Kidney epithelial cell (primary cell): ENCODE measurements around the gene PHF12. TPM values are rescaled to one million over a fixed set of nuclear protein-coding genes. Genes with fewer than 3 reads are reported as not detected.

Source experiments
- DNase-seq: peaks from one replicate; pipeline ENCODE4 v3.0.0-alpha.2; 2010; ENCODE audit warnings: low read depth
- H3K27me3 ChIP-seq: 2 replicates; pipeline ENCODE4 v1.6.0; 2011; ENCODE audit warnings: low read length; ENCODE audit not compliant: control insufficient read depth, insufficient read depth
- H3K36me3 ChIP-seq: 2 replicates; pipeline ENCODE4 v1.5.1; 2011; ENCODE audit warnings: low read length; ENCODE audit not compliant: control insufficient read depth, insufficient read depth
- H3K4me3 ChIP-seq: 2 replicates; pipeline ENCODE4 v1.5.1; 2011; ENCODE audit warnings: low read depth, mild to moderate bottlenecking, control low read depth, low read length
- total RNA-seq: library from RNA; depleted of rRNA; stranded (reverse); fragments of >200 nt; gene quantifications from 2 replicates; pipeline ENCODE4 v1.2.3, GENCODE V29; 2015
- TF ChIP-seq, protein P1 (sequence below): IDR thresholded peaks from 2 replicates; pipeline ENCODE4 v1.5.1; 2011; ENCODE audit warnings: mild to moderate bottlenecking, moderate library complexity, low read length, control low read depth, inconsistent platforms; ENCODE audit not compliant: insufficient read depth, poor library complexity, severe bottlenecking

The PHF12 gene
- total RNA-seq, 1 donor from 2014 or later: 19.6 TPM

DNA sequence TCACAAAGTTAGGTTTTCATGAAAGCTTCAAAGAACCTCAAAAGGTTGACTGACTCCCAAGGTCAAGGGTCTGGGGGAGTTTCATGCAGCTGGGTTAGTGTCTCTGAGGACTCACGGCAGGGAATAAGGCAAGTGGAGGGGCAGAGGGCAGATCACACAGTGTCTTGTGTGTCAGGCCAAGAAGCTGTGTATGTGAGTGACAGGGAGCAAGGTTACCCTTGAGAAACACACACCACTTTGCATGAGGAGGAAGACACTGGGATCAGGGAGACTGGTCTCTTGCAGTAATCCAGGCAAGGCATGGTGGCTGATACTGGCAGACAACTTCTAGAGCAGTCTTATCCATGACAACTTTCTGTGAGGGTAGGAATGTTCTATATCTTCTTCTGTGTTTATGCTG lies 60.1 kb downstream of the PHF12 start:
- Histone ChIP-seq H3K4me3 (no peak overlapping the region), H3K36me3 (no peaks in the 10 kb centered on the region), H3K27me3 (no peaks in the 10 kb centered on the region)
- DNase-seq: no peak
- TF ChIP-seq, protein P1, sequence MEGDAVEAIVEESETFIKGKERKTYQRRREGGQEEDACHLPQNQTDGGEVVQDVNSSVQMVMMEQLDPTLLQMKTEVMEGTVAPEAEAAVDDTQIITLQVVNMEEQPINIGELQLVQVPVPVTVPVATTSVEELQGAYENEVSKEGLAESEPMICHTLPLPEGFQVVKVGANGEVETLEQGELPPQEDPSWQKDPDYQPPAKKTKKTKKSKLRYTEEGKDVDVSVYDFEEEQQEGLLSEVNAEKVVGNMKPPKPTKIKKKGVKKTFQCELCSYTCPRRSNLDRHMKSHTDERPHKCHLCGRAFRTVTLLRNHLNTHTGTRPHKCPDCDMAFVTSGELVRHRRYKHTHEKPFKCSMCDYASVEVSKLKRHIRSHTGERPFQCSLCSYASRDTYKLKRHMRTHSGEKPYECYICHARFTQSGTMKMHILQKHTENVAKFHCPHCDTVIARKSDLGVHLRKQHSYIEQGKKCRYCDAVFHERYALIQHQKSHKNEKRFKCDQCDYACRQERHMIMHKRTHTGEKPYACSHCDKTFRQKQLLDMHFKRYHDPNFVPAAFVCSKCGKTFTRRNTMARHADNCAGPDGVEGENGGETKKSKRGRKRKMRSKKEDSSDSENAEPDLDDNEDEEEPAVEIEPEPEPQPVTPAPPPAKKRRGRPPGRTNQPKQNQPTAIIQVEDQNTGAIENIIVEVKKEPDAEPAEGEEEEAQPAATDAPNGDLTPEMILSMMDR: no peak

GRCh38 chr17:28889996-28890395 lies 61.3 kb downstream of the PHF12 start:
- Histone ChIP-seq H3K4me3 (no peak overlapping the region), H3K27me3 (no peaks in the 10 kb centered on the region), H3K36me3 (no peaks in the 10 kb centered on the region)
- DNase-seq: no peak
- TF ChIP-seq, protein P1: no peak

GRCh38 chr17:28888832-28889231 lies 62.5 kb downstream of the PHF12 start:
- H3K36me3 ChIP-seq: no peaks in the 10 kb centered on the region
- H3K4me3 ChIP-seq: no peak overlapping the region
- H3K27me3 ChIP-seq: no peaks in the 10 kb centered on the region
- DNase-seq: no peak
- TF ChIP-seq, protein P1: no peak

DNA sequence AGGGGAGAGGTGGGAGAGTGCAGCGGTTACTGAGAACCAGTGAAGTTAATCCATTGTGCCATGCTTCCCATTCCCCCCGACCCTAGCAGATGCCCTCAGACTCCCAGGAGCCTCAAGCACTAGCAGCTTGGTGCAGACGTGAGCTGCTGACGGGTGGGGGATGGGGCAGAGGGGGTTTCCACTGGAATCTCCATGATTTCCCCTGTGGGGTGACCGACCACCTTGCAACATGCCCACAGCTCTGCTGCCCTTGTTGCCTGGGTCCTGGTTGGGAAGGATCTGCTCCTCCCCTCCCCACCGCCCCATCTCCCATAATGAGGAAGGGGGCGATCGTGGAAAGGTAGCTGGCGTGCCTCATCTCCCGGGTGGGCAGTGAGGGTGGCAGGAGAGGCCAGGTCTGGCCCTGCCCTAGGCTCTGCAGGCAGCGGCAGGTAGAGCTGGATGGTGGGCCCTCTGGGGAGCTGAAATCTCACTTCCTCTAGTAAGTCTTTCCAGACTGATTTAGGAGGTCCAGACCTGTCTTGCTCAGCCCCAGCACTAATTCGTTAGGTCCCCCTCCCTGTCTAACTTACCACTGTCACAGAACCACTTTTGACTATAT lies 63.3 kb downstream of the PHF12 start:
- TF ChIP-seq, protein P1: no peak
- DNase-seq: no peak
- Histone ChIP-seq H3K27me3 (no peaks in the 10 kb centered on the region), H3K4me3 (no peak overlapping the region), H3K36me3 (no peaks in the 10 kb centered on the region)

GRCh38 chr17:28885951-28886350 lies 65.4 kb downstream of the PHF12 start:
- no peaks in the 10 kb centered on the region for H3K36me3 ChIP-seq
- TF ChIP-seq, protein P1: no peak
- no peak overlapping the region for H3K4me3 ChIP-seq
- DNase-seq: no peak
- H3K27me3 ChIP-seq: no peaks in the 10 kb centered on the region

GRCh38 chr17:28885363-28885762 lies 66.0 kb downstream of the PHF12 start:
- TF ChIP-seq, protein P1: no peak
- Histone ChIP-seq H3K27me3 (no peaks in the 10 kb centered on the region), H3K4me3 (no peak overlapping the region), H3K36me3 (peaks cover 1% of the 10 kb centered on the region)
- no peak for DNase-seq
